ENCODE results near the gene ST8SIA4. TPM values are rescaled to one million over a fixed set of nuclear protein-coding genes. Genes with fewer than 3 reads are reported as not detected.

The ST8SIA4 gene
- total RNA-seq, 1 experiment from 2014 or later: 0.41 TPM

GRCh38 chr5:100889165-100889743, 13.8 kb downstream of the ST8SIA4 start:
- TF ChIP-seq REST (IDR thresholded peaks at IDR 0.05; ENCODE audit: insufficient read depth in 1 of 2, low read depth in 2 of 2, low read length in 1 of 2): no peak
- Histone ChIP-seq H3K36me3 (ENCODE audit: control insufficient read depth, insufficient read depth, low read length) (no peaks in the 10 kb centered on the region), H3K4me1 (ENCODE audit: control insufficient read depth, insufficient read depth, low read length) (no peaks in the 10 kb centered on the region), H3K27me3 (ENCODE audit: control insufficient read depth, insufficient read depth, low read length) (no peaks in the 10 kb centered on the region), H3K4me3 (ENCODE audit: low read depth in 2 of 2, low read length in 2 of 2) (no peak overlapping the region), H3K9me3 (ENCODE audit: control insufficient read depth, insufficient read depth, low read depth, low read length) (no peaks in the 10 kb centered on the region), H3K27ac (ENCODE audit: low read length) (no peak overlapping the region)
- in situ Hi-C loops (cut with HindIII; ENCODE audit: low pct_unique_long_range_greater_than_20kb, low sequenced_read_pairs): no loop called here
- CTCF ChIA-PET: no interaction called here
- no peak for DNase-seq (ENCODE audit: low read depth, low spot score)
- POLR2A ChIA-PET: no interaction called here
- intact Hi-C loops (cut with micrococcal nuclease; ENCODE audit: unreplicated experiment): no loop called here
- no TSS peak for BruUV-seq (replicated peaks)
- no peak for ATAC-seq

GRCh38 chr5:100877274-100877673, 25.8 kb downstream of the ST8SIA4 start:
- in situ Hi-C loops (cut with HindIII; ENCODE audit: low pct_unique_long_range_greater_than_20kb, low sequenced_read_pairs) (no loop called here), intact Hi-C loops (cut with micrococcal nuclease; ENCODE audit: unreplicated experiment) (no loop called here)
- Histone ChIP-seq H3K27ac (ENCODE audit: low read length) (no peak overlapping the region), H3K9me3 (ENCODE audit: control insufficient read depth, insufficient read depth, low read depth, low read length) (no peaks in the 10 kb centered on the region), H3K4me1 (ENCODE audit: control insufficient read depth, insufficient read depth, low read length) (no peaks in the 10 kb centered on the region), H3K36me3 (ENCODE audit: control insufficient read depth, insufficient read depth, low read length) (no peaks in the 10 kb centered on the region), H3K4me3 (ENCODE audit: low read depth in 2 of 2, low read length in 2 of 2) (no peak overlapping the region), H3K27me3 (ENCODE audit: control insufficient read depth, insufficient read depth, low read length) (no peaks in the 10 kb centered on the region)
- DNase-seq (ENCODE audit: low read depth, low spot score) (no peak), ATAC-seq (no peak)
- ChIA-PET CTCF (no interaction called here), POLR2A (no interaction called here)
- TF ChIP-seq TCF7L2 (IDR thresholded peaks at IDR 0.05; ENCODE audit: low read depth, low read length) (no peak), CTCF (IDR thresholded peaks at IDR 0.05) (no peak), SIN3A (IDR thresholded peaks at IDR 0.05; ENCODE audit: borderline replicate concordance, insufficient read depth, low read depth, low read length) (no peak), POLR2AphosphoS5 (IDR thresholded peaks at IDR 0.05; ENCODE audit: low read depth, low read length) (no peak), REST (IDR thresholded peaks at IDR 0.05; ENCODE audit: insufficient read depth in 1 of 2, low read depth in 2 of 2, low read length in 1 of 2) (no peak)
- BruUV-seq (replicated peaks): no TSS peak

Data from Panc1 (cell line).